PC-3 (cell line): ENCODE measurements around the gene SKOR1.

Experiments used
- CTCF ChIP-seq: fragments of 300-600 bp; sonication (generic); conservative IDR thresholded peaks from 2 replicates; pipeline ENCODE4 v1.5.1; 2017; ENCODE audit warnings: antibody characterized with exemption, low read depth, mild to moderate bottlenecking, low read length
- EZH2 ChIP-seq: fragments of 300-600 bp; sonication (generic); IDR thresholded peaks from one replicate; pipeline ENCODE4 v1.6.1; 2017; ENCODE audit warnings: antibody characterized with exemption, mild to moderate bottlenecking, low read length; ENCODE audit not compliant: unreplicated experiment

GRCh38 chr15:67796196-67797127, 28.8 kb upstream of the SKOR1 start:
- TF ChIP-seq EZH2 (no peak), CTCF (no peak)
